IMR-90 (cell line): ENCODE data around the gene MRGPRD.

Experiments used
- CTCF ChIP-seq: conservative IDR thresholded peaks from 2 replicates; pipeline ENCODE4 v1.5.1; 2012; ENCODE audit warnings: mild to moderate bottlenecking, low read depth, low read length, improper control_type of control experiment
- POLR2A ChIP-seq: IDR thresholded peaks from 2 replicates; pipeline ENCODE4 v1.6.1; 2012; ENCODE audit warnings: mild to moderate bottlenecking, low read depth, low read length
- RFX5 ChIP-seq: IDR thresholded peaks from 2 replicates; pipeline ENCODE4 v1.8.0; 2012; ENCODE audit warnings: low read depth, mild to moderate bottlenecking, low read length, moderate library complexity
- SMC3 ChIP-seq: fragments of 150-350 bp; IDR thresholded peaks from 2 replicates; pipeline ENCODE4 v1.6.1; 2016; ENCODE audit warnings: low read depth, mild to moderate bottlenecking, antibody characterized with exemption, low read length, moderate library complexity

GRCh38 chr11:68941324-68942094 is 39.3 kb downstream of the MRGPRD start:
- TF ChIP-seq POLR2A (no peak), SMC3 (no peak), CTCF (no peak), RFX5 (no peak)
